ENCODE results near the gene AMZ1. TPM values are rescaled to one million over a fixed set of nuclear protein-coding genes. Genes with fewer than 3 reads are reported as not detected.

The AMZ1 gene
- total RNA-seq, 1 donor from 2014 or later, result 0.16 TPM

- DNase-seq (ENCODE audit: low spot score), result no peak
Observed at GRCh38 chr7:2651336-2651735, 36.7 kb upstream of the AMZ1 start.

- DNase-seq (ENCODE audit: low spot score), result no peak
Observed at GRCh38 chr7:2651847-2652735, 35.9 kb upstream of the AMZ1 start.

GRCh38 chr7:2652736-2653060, 35.3 kb upstream of the AMZ1 start:
- DNase-seq (ENCODE audit: low spot score), result no peak

GRCh38 chr7:2654059-2654458, 33.9 kb upstream of the AMZ1 start:
- DNase-seq (ENCODE audit: low spot score), result no peak

DNA sequence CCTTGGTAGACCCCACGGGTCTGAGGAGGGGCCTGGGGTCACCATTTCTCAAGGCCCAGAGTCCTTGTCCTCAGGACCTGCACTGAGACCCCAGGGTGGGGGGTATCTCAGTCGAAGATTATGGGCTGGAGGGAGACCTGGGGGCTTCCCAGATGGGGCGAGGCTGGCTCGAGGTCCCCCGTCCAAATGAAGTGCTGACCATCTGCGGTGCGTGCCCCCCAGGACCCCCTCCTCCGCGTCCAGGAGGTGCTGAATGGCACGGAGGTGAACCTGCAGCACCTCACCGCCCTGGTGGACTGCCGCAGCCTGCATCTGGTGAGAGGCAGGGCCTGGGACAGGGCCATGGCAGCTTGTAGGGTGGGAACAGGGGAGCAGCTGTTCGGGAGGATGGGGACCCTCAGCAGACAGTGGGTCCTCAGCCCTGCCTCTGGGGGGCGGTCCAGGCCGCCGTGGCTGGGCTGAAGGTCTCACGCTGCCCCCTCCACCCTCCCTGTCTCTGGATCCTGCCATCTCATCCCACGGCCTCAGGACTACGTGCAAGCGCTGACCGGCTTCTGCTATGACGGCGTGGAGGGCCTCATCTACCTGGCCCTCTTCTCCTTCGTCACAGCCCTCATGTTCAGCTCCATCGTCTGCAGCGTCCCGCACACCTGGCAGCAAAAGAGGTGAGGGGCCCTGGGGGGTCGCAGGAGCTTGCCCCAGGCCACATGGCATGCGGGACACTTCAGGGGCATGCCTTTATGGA, 32.0 kb upstream of the AMZ1 start:
- DNase-seq (ENCODE audit: low spot score), result no peak

DNA sequence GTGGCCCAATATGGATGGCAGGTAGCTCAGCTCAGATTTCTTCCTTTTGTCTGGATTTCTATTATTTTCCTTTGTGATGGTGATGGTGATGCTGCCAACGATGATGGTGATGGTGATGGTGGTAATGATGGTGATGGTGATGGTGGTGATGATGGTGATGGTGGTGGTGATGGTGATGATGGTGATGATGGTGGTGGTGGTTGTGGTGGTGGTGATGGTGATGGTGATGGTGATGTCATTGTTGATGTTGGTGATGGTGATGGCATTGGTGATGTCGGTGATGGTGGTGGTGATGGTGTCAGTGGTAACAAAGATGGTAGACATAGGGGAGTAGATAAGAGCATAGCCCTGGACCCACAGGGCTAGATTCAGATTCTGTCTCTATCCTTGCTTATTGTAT, 30.8 kb upstream of the AMZ1 start:
- DNase-seq (ENCODE audit: low spot score), result no peak

- DNase-seq (ENCODE audit: low spot score), result no peak
Observed at GRCh38 chr7:2657920-2658671, 29.9 kb upstream of the AMZ1 start.

DNA sequence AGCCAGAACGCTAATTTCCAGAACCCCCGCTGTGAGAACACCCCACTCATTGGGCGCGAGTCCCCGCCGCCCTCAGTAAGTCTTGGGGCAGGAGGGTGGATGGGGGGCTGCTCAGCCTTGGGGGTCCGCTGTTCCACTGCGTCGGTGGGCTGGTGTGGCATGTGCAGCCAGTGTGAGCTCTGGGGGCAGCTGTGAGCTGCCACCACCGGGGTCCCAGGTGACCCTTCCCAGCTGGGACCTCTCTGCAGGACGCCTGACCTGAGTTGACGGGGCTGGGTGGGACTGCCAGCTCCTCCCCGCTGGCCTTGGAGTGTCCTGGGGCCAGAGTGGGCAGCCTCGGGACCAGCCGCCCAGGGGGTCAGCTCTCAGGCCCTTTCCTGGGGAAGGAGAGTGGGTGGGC, 29.1 kb upstream of the AMZ1 start:
- DNase-seq (ENCODE audit: low spot score), result no peak

GRCh38 chr7:2659556-2660358, 28.2 kb upstream of the AMZ1 start:
- no peak for DNase-seq (ENCODE audit: low spot score)

DNA sequence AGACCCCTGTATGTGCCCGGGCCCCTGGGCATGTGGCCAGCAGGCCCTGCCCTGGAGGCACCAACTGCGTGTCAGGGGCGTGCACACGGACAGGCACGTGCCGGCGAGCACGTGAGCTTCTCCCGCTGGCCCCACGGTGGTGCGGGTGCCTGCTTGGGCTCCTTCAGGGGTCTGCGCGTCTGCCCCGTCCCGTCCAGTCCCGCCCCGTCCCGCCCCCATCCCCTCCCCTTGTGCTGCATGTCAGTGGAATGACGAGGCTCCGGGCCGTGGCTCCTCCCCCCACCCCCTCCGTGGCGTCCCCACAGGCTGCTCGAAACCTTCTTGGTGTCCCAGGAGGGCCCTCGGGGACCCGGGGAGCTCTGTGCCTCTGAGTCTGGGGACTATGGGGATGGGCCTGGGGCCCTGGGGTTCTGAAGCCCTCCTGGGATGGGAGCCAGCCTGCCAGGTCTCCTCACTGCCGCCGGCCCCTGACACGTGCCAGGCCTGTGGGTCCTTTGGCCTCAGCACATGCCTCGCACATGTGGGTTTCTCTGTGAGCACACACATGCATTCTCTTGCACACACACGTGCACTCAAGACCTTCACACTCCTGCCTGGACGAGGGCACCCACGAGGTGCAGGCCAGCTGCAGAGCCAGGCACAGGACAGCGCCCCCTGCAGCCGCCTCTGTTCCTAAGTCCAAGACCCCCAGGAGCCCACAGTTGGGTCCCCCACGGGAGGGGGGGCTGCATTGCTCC, 27.5 kb upstream of the AMZ1 start:
- no peak for DNase-seq (ENCODE audit: low spot score)

GRCh38 chr7:2661096-2661449, 26.9 kb upstream of the AMZ1 start:
- DNase-seq (ENCODE audit: low spot score), result no peak

GRCh38 chr7:2661602-2662272, 26.3 kb upstream of the AMZ1 start:
- DNase-seq (ENCODE audit: low spot score), result no peak

- DNase-seq (ENCODE audit: low spot score), result no peak
Observed at GRCh38 chr7:2662273-2663120, 25.5 kb upstream of the AMZ1 start.

- no peak for DNase-seq (ENCODE audit: low spot score)
Observed at GRCh38 chr7:2663121-2663886, 24.7 kb upstream of the AMZ1 start.

DNA sequence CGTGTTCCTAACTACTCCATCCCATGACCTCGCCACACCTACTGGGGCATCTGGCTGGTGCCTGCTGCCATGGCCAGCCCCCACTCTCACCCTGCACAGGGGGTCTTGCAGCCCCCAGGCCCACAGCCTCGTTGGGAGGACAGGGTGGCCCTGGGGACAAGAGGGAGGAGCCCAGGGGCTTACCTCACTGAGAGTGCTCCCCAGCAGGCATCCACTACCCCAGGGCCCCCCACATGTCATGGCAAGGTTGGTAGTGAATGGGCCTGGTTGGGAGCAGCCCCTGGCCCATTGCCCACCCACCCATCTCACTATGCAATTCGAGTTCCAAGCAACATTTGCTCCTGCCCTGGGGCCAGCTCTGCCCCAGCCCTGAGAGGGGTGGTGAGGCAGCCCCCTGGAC, 24.0 kb upstream of the AMZ1 start:
- no peak for DNase-seq (ENCODE audit: low spot score)

GRCh38 chr7:2665359-2665791, 22.6 kb upstream of the AMZ1 start:
- no peak for DNase-seq (ENCODE audit: low spot score)

- no peak for DNase-seq (ENCODE audit: low spot score)
Observed at GRCh38 chr7:2666155-2666554, 21.8 kb upstream of the AMZ1 start.

GRCh38 chr7:2666588-2667250, 21.3 kb upstream of the AMZ1 start:
- no peak for DNase-seq (ENCODE audit: low spot score)
